RPMI8226 (cell line): ENCODE data around the gene TCTN1.
A peak's percentile ranks its signal among the peaks of the same experiment; 100 is the strongest.
"Not testable (repeated sequence)": the region's sequence is repeated elsewhere in the genome, so short reads cannot be mapped to it uniquely, and the experiment has no call there.

Experiments used
- DNase-seq: peaks from one replicate; pipeline ENCODE4 v3.0.0-alpha.2; 2015

The TCTN1 gene

GRCh38 chr12:110613771-110614684, at the start of gene TCTN1:
TCTN1 (plus strand) TSS chr12:110614129; CDS start chr12:110614183, 54 bp downstream.
- DNase-seq = peak; percentile 95

- DNase-seq = no peak
Measured at GRCh38 chr12:110564471-110564991, 49.4 kb upstream of the TCTN1 start.

GRCh38 chr12:110565894-110566871, 47.7 kb upstream of the TCTN1 start:
- DNase-seq = no peak

- no peak for DNase-seq
Measured at GRCh38 chr12:110566993-110567392, 46.9 kb upstream of the TCTN1 start.

GRCh38 chr12:110568752-110569151, 45.2 kb upstream of the TCTN1 start:
- DNase-seq = no peak

- DNase-seq = not testable (repeated sequence)
Measured at GRCh38 chr12:110569838-110570237, 44.1 kb upstream of the TCTN1 start.

GRCh38 chr12:110570798-110571197, 43.1 kb upstream of the TCTN1 start:
- not testable (repeated sequence) for DNase-seq

- no peak for DNase-seq
Measured at GRCh38 chr12:110574044-110574443, 39.9 kb upstream of the TCTN1 start.

GRCh38 chr12:110574717-110575230, 39.2 kb upstream of the TCTN1 start:
- not testable (repeated sequence) for DNase-seq

GRCh38 chr12:110575326-110575725, 38.6 kb upstream of the TCTN1 start:
- DNase-seq = no peak

- no peak for DNase-seq
Measured at GRCh38 chr12:110576504-110576903, 37.4 kb upstream of the TCTN1 start.

- DNase-seq = peak; percentile 7
Measured at GRCh38 chr12:110577864-110578693, 35.9 kb upstream of the TCTN1 start.

- no peak for DNase-seq
Measured at GRCh38 chr12:110578694-110579534, 35.0 kb upstream of the TCTN1 start.

GRCh38 chr12:110579535-110580253, 34.2 kb upstream of the TCTN1 start:
- DNase-seq = no peak

GRCh38 chr12:110581931-110582275, 32.0 kb upstream of the TCTN1 start:
- DNase-seq = peak; percentile 58

GRCh38 chr12:110582276-110583136, 31.4 kb upstream of the TCTN1 start:
- DNase-seq = peak; percentile 60

GRCh38 chr12:110583137-110584059, 30.5 kb upstream of the TCTN1 start, which contains the start of gene PPTC7:
PPTC7 (minus strand) TSS chr12:110583318; CDS start chr12:110583031, 287 bp downstream.
- peak; percentile 98 for DNase-seq

- DNase-seq = no peak
Measured at GRCh38 chr12:110585231-110585799, 28.6 kb upstream of the TCTN1 start.
